ENCODE results near the gene PRKCSH. TPM values are rescaled to one million over a fixed set of nuclear protein-coding genes. Genes with fewer than 3 reads are reported as not detected.
A peak's percentile ranks its signal among the peaks of the same experiment; 100 is the strongest.
"Not testable (repeated sequence)": the region's sequence is repeated elsewhere in the genome, so short reads cannot be mapped to it uniquely, and the experiment has no call there.

The PRKCSH gene
- 97.7 and 108 TPM in 2 replicates for total RNA-seq (2014; rRNA removed; shearing (Covaris generic))

DNA sequence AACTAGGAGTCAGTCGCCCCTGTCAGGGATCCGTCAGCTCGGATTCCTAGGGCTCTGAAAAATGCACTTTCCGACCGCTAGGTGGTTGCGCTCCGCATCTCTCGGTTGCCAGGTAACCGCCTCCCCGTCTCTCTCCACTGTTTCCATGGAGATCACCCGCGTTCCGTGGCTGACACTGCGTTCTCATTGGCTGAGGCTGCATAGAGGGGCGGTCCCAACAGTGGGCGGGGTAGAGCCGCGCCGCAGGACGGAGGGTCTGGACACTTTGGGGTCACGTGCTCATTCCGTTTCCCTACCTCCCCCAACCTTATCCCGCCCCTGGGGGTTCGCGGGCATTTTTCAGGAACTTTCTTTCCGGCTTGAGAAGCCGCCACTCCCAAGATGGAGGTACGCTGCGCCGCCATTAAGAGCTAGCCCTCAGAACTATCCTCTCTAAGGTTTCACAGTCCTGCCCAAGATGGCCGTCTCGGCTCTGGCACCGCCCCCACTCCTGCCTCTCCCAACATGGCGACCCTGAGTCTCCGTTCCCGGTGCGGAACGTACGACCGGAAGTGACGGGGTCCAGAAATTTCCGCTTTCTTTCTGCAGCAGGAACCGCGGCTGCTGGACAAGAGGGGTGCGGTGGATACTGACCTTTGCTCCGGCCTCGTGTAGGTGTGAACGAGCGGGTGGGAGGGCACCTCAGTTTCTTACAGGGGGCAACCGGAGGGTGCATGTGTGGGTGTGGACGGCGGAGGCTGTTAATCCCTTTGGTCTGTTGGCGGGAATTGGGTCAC, at the start of gene PRKCSH, which contains the start of gene ODAD3:
Gene PRKCSH, plus strand, starts transcription at position 579 of the 776 bp plus-strand sequence. CDS start 483 bp downstream, outside the sequence.
Gene ODAD3, minus strand, starts transcription at position 65 of the 776 bp plus-strand sequence. CDS start 105 bp downstream, outside the sequence.
- peak within 1 kb of the TSS; percentile 96 for H3K4me3 ChIP-seq (ENCODE audit: insufficient read depth, low read depth, low read length)
- DNase-seq, result peak; percentile 97
- no peaks in the 10 kb centered on the region for H3K27me3 ChIP-seq (ENCODE audit: control insufficient read depth, insufficient read depth, low read length)
- H3K36me3 ChIP-seq (replicated peaks; ENCODE audit: control insufficient read depth, insufficient read depth, low read length), result peaks cover 17% of the 10 kb centered on the region

GRCh38 chr19:11387162-11388034, 48.0 kb upstream of the PRKCSH start:
- Histone ChIP-seq H3K36me3 (replicated peaks; ENCODE audit: control insufficient read depth, insufficient read depth, low read length) (no peaks in the 10 kb centered on the region), H3K4me3 (ENCODE audit: insufficient read depth, low read depth, low read length) (no peak overlapping the region)
- no peak for DNase-seq

GRCh38 chr19:11390359-11390758, 45.1 kb upstream of the PRKCSH start:
- Histone ChIP-seq H3K27me3 (ENCODE audit: control insufficient read depth, insufficient read depth, low read length) (no peaks in the 10 kb centered on the region), H3K4me3 (ENCODE audit: insufficient read depth, low read depth, low read length) (no peak overlapping the region), H3K36me3 (replicated peaks; ENCODE audit: control insufficient read depth, insufficient read depth, low read length) (peaks cover 5% of the 10 kb centered on the region)
- DNase-seq, result no peak

More at GRCh38 chr19:11387162-11388034, 48.0 kb upstream of the PRKCSH start:
- H3K27me3 ChIP-seq (ENCODE audit: control insufficient read depth, insufficient read depth, low read length), result peaks cover 9% of the 10 kb centered on the region; the same call in 1 of the 2 replicates

- Histone ChIP-seq H3K27me3 (ENCODE audit: control insufficient read depth, insufficient read depth, low read length) (no peaks in the 10 kb centered on the region), H3K36me3 (replicated peaks; ENCODE audit: control insufficient read depth, insufficient read depth, low read length) (peaks cover 5% of the 10 kb centered on the region), H3K4me3 (ENCODE audit: insufficient read depth, low read depth, low read length) (no peak overlapping the region)
- DNase-seq, result no peak
These were observed 44.3 kb upstream of the PRKCSH start for GRCh38 chr19:11390933-11391680.

DNA sequence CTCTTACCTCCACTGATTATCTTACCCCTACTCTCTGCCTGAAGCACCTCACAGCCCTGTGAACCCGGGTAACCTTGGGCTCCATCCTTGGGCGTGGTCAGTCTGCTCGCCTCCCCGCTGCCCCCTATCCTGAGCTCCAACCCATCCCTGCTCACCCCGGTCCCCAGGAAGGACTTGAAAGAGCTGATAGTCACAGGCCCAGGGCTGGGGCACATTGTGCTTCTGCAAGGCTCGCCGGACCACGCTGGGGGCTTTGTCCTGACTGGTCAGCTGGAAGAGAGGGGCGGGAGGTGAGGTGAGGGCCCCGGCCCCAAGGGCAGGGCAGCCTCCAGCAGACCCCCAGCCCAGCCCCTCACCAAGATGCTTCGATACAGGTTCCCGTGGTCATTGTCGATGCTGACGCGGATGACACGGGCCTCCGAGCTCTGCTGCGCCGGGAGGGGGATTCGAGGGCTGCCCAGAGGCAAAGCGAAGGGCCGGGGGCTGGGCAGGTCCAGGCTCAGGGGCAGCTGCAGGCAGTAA, 38.3 kb upstream of the PRKCSH start:
- Histone ChIP-seq H3K36me3 (replicated peaks; ENCODE audit: control insufficient read depth, insufficient read depth, low read length) (peaks cover 8% of the 10 kb centered on the region), H3K4me3 (ENCODE audit: insufficient read depth, low read depth, low read length) (no peak overlapping the region), H3K27me3 (ENCODE audit: control insufficient read depth, insufficient read depth, low read length) (no peaks in the 10 kb centered on the region)
- no peak for DNase-seq

DNA sequence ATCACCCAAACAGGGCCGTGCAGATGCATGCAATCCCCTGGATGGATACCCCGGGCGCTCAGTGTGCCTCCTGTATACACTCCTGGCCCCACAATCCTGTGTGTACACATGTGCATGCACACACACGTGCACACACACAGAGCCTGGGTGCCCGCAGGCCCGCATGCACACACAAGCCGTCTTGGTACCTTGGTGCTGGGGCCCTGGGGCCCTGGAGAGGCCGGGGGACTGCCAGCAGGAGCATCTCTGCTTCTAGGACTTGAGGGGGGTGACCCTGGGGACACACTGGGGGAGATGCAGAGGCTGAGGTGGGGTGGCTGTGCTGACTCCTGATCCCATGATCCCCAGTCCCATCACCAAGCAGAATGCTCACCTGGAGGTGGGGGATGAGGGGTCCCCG, 35.8 kb upstream of the PRKCSH start:
- DNase-seq, result no peak
- H3K36me3 ChIP-seq (replicated peaks; ENCODE audit: control insufficient read depth, insufficient read depth, low read length), result peaks cover 7% of the 10 kb centered on the region
- no peak overlapping the region for H3K4me3 ChIP-seq (ENCODE audit: insufficient read depth, low read depth, low read length)
- no peaks in the 10 kb centered on the region for H3K27me3 ChIP-seq (ENCODE audit: control insufficient read depth, insufficient read depth, low read length)

- no peak overlapping the region for H3K4me3 ChIP-seq (ENCODE audit: insufficient read depth, low read depth, low read length)
- H3K36me3 ChIP-seq (replicated peaks; ENCODE audit: control insufficient read depth, insufficient read depth, low read length), result peaks cover 7% of the 10 kb centered on the region
- no peaks in the 10 kb centered on the region; the same call in 1 of the 2 replicates for H3K27me3 ChIP-seq (ENCODE audit: control insufficient read depth, insufficient read depth, low read length)
- no peak for DNase-seq
These were observed 34.6 kb upstream of the PRKCSH start for GRCh38 chr19:11400798-11401197.

DNA sequence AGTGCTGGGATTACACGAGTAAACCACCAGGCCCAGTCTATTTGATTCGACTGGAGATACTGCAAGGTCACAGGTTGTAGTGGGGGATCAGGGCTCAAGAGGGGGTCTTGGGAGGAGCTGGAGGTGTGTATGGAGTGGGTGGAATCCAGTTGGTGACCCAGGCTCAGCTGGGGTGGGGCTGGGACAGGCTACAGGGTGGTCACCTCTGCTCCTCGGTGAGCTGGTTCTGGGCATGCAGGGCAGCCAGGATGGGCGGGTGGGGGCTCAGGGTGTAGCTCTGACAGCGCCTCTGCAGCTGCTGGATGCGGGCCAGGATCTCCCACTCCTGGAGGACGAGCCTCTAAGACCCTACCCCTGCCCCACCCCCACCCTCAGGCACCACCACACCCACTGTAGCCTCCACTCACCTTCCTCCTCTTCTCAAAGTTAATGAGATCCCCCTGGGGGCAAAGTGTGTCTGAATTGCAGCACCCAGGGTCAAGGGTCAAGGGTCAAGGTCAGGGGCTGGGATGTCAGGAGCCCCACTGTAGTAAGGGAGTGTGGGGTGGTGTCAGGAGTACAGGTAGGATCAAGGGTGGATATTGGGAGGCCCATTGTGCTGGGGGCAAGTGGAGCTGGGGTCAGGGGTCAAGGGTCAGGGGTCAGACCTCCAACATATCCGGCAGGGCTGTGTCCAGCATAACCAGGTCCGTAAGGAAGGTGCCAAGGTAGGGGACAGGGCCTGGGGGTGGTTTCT, 33.5 kb upstream of the PRKCSH start:
- Histone ChIP-seq H3K4me3 (ENCODE audit: insufficient read depth, low read depth, low read length) (no peak overlapping the region), H3K27me3 (ENCODE audit: control insufficient read depth, insufficient read depth, low read length) (peaks cover 6% of the 10 kb centered on the region; the same call in 1 of the 2 replicates)
- DNase-seq, result no peak

DNA sequence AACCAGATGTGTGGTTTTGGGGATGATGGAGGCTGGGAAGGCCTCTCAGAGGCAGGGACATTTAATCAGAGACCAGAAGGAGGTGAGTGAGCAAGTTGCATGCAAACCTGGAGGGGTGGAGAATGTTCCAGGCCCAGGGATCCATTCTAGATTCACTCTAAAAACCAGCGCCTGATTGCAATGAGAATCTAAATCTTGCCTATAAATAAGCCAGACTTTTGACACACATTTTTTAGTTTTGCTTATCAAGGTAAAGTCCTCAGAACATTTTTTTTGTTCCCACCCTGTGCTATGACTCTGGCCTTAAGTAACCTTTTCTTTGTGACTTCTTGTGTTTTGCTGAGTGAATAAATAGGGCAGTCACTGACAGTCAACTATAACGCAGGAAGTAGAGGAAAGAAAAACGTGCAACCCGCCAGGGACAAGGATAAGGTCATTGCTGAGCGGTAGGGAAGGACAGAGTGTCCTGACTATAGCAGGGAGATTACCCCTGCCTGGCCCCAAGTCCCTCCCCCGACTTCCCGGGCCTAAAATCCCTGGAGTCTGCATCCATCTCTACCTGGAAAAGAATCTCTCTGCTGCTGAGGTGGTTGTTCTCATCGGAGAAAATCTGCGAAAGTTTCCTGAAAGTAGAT, 30.7 kb upstream of the PRKCSH start:
- Histone ChIP-seq H3K27me3 (ENCODE audit: control insufficient read depth, insufficient read depth, low read length) (peaks cover 6% of the 10 kb centered on the region; the same call in 1 of the 2 replicates), H3K4me3 (ENCODE audit: insufficient read depth, low read depth, low read length) (no peak overlapping the region), H3K36me3 (replicated peaks; ENCODE audit: control insufficient read depth, insufficient read depth, low read length) (peaks cover 6% of the 10 kb centered on the region)
- no peak for DNase-seq

More for the DNA sequence above, 33.5 kb upstream of the PRKCSH start:
- H3K36me3 ChIP-seq (replicated peaks; ENCODE audit: control insufficient read depth, insufficient read depth, low read length), result peaks cover 7% of the 10 kb centered on the region

DNA sequence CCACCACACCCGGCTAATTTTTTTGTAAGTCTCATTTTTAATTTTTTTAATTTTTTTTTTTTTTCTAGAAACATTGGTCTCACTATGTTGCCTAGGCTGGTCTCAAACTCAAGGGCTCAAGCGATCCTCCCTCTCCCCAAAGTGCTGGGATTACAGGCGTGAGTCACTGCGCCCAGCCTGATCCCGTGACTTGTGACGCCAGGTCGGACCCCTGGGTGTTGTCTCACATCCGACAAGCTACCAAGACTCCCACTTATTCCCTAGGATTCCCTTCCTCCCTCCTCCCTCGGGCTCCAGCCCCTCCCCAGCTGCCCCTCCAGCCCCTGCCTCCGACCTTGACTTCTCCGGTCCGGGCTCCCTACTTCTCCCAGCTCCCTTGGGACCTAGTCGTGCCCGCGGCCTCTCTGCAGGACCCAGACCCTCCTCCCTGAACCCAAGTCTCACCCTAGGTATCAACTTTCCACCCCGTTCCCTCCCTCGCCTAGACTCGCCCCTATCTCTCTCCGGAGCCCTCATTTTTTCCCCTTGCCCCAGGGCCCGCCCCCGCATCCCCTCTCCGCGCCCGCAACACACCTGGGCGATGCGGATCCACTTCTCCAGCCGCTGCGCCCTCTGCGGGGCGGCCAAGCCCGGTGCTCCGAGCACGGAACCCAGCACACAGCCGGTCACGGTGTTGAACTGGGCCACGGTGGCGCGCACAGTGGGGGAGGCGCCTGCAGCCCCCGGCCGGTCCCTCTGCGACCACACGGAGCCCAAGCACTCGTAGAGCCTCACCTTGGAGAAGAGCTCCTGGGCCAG, 29.4 kb upstream of the PRKCSH start:
- peak; percentile 92 for DNase-seq
- peaks cover 6% of the 10 kb centered on the region for H3K36me3 ChIP-seq (replicated peaks; ENCODE audit: control insufficient read depth, insufficient read depth, low read length)
- H3K27me3 ChIP-seq (ENCODE audit: control insufficient read depth, insufficient read depth, low read length), result peaks cover 6% of the 10 kb centered on the region; the same call in 1 of the 2 replicates
- peak overlapping the region; percentile 3; the same call in 1 of the 2 replicates for H3K4me3 ChIP-seq (ENCODE audit: insufficient read depth, low read depth, low read length)

DNA sequence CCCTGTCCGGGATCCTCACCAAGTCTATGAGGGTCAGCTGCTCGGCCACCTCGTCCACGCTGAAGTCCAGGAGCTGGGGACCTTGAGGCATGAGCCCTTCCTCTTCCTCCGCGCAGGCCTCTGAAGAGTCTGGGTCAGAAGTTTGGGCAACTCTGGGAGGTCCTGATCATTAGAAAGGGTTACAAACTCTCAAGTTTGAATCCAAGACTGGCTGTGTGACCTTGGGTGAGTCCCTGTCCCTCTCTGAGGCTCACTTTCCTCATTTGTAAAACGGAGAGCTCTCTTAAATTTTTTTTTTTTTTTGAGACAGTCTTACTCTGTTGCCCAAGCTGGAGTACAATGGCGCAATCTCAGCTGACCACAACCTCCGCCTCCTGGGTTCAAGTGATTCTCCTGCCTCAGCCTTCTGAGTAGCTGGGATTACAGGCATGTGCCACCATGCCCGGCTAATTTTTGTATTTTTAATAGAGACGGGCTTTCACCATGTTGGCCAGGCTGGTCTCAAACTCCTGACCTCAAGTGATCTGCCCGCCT, 28.7 kb upstream of the PRKCSH start:
- not testable (repeated sequence) for H3K4me3 ChIP-seq (ENCODE audit: insufficient read depth, low read depth, low read length); H3K27me3 ChIP-seq (ENCODE audit: control insufficient read depth, insufficient read depth, low read length); DNase-seq

DNA sequence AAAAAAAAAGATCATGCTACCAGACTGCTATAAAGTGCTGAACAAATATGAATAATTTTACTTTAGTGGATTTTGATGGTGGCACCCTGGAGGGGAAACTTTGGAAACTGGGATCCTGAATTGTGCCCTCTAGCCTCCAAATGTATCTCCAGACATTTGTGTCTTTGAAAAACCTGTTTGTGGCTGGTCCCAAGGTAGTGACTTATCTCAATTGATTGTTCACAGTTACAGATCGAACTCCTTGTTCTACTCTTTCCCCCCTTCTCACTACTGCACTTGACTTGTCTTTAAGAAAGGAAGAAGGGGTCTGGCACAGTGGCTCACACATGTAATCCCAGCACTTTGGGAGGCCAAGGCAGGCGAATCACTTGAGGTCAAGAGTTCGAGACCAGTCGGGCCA, 26.8 kb upstream of the PRKCSH start:
- Histone ChIP-seq H3K36me3 (replicated peaks; ENCODE audit: control insufficient read depth, insufficient read depth, low read length) (peaks cover 2% of the 10 kb centered on the region), H3K4me3 (ENCODE audit: insufficient read depth, low read depth, low read length) (no peak overlapping the region), H3K27me3 (ENCODE audit: control insufficient read depth, insufficient read depth, low read length) (peaks cover 6% of the 10 kb centered on the region; the same call in 1 of the 2 replicates)
- no peak for DNase-seq

More for the DNA sequence above, 28.7 kb upstream of the PRKCSH start:
- H3K36me3 ChIP-seq (replicated peaks; ENCODE audit: control insufficient read depth, insufficient read depth, low read length), result not testable (repeated sequence)

All from H7 (cell line).